H1 (cell line): ENCODE results near the gene TEAD1. TPM values are rescaled to one million over a fixed set of nuclear protein-coding genes. Genes with fewer than 3 reads are reported as not detected.

Source experiments
- CTCF ChIA-PET: fragments of 300-600 bp; sonication (Branson Sonifier 250); formaldehyde crosslinking; loops from one replicate; lab custom pipeline; 2021; ENCODE audit not compliant: partially characterized antibody; lab: Charles Lee
- POLR2A ChIA-PET: fragments of 300-600 bp; sonication (Branson Sonifier 250); formaldehyde crosslinking; loops from one replicate; lab custom pipeline; 2021; ENCODE audit warnings: inconsistent platforms; ENCODE audit not compliant: partially characterized antibody; lab: Charles Lee
- DNase-seq, 2 experiments: peaks; one replicate each; pipeline versions ENCODE4 v3.0.0 to v3.0.0-alpha.2; 2010 to 2022; ENCODE audit warnings: low spot score in 2 of 2, low read depth in 1 of 2, mixed read lengths in 1 of 2
- FAIRE-seq: peaks from 2 replicates; lab custom pipeline; 2011; peaks lifted over from hg19 to GRCh38; lab: Jason Lieb, UNC
- H2AFZ ChIP-seq: 2 replicates; pipeline ENCODE4 v1.8.1; 2012; ENCODE audit warnings: low read length, inconsistent platforms
- H2AK5ac ChIP-seq: 2 replicates; pipeline ENCODE4 v1.6.1; 2013; ENCODE audit warnings: low read depth, low read length
- H2BK120ac ChIP-seq: replicated peaks from 2 replicates; pipeline ENCODE3; 2013; ENCODE audit warnings: low read depth, low read length, inconsistent platforms
- H2BK12ac ChIP-seq: 2 replicates; pipeline ENCODE4 v1.6.1; 2013; ENCODE audit warnings: low read depth, low read length
- H2BK15ac ChIP-seq: 2 replicates; pipeline ENCODE4 v1.6.1; 2013; ENCODE audit warnings: low read length
- H2BK20ac ChIP-seq: 2 replicates; pipeline ENCODE4 v1.6.1; 2013; ENCODE audit warnings: low read length
- H2BK5ac ChIP-seq: 2 replicates; pipeline ENCODE4 v1.6.1; 2013; ENCODE audit warnings: low read depth, low read length
- H3K14ac ChIP-seq: 2 replicates; pipeline ENCODE4 v1.6.1; 2013; ENCODE audit warnings: inconsistent platforms; ENCODE audit not compliant: insufficient read length
- H3K18ac ChIP-seq: 2 replicates; pipeline ENCODE4 v1.6.1; 2013; ENCODE audit warnings: low read length; ENCODE audit errors: extremely low read depth
- H3K23ac ChIP-seq: 2 replicates; pipeline ENCODE4 v1.6.1; 2013; ENCODE audit warnings: inconsistent platforms; ENCODE audit not compliant: insufficient read length
- H3K23me2 ChIP-seq: 2 replicates; pipeline ENCODE4 v1.6.1; 2013; ENCODE audit warnings: low read depth, low read length
- H3K27ac ChIP-seq: 2 replicates; pipeline ENCODE4 v1.6.1; 2011; ENCODE audit warnings: low read depth, low read length, inconsistent platforms
- H3K27me3 ChIP-seq, 4 experiments: replicated peaks in 1 of 4; 1 replicate in 1 of 4; 2 replicates in 3 of 4; pipeline versions ENCODE4 v1.6.1 to v1.8.1; 2011 to 2013; ENCODE audit warnings: low read length in 3 of 4, mild to moderate bottlenecking in 3 of 4, inconsistent platforms in 2 of 4, mixed read lengths in 2 of 4, moderate library complexity in 1 of 4; ENCODE audit not compliant: control insufficient read depth in 3 of 4, insufficient read depth in 3 of 4; ENCODE audit errors: extremely low read depth in 1 of 4
- H3K36me3 ChIP-seq, 4 experiments: 2 replicates each; pipeline versions ENCODE4 v1.6.1 to v1.8.1; 2011 to 2013; ENCODE audit warnings: mild to moderate bottlenecking in 4 of 4, low read length in 3 of 4, moderate library complexity in 2 of 4, control low read depth in 1 of 4, inconsistent platforms in 1 of 4; ENCODE audit not compliant: insufficient read depth in 4 of 4, control insufficient read depth in 2 of 4
- H3K4ac ChIP-seq: replicated peaks from 2 replicates; pipeline ENCODE3; 2013; ENCODE audit warnings: low read length, low read depth, mixed read lengths, inconsistent platforms; ENCODE audit not compliant: insufficient read length
- H3K4me1 ChIP-seq, 4 experiments: replicated peaks in 1 of 4; 1 replicate in 1 of 4; 2 replicates in 3 of 4; pipeline versions ENCODE4 v1.6.1 to v1.8.1; 2011 to 2013; ENCODE audit warnings: low read length in 3 of 4, inconsistent platforms in 2 of 4, mixed read lengths in 1 of 4; ENCODE audit not compliant: insufficient read depth in 4 of 4, control insufficient read depth in 3 of 4
- H3K4me2 ChIP-seq, 2 experiments: 2 replicates each; pipeline versions ENCODE4 v1.6.1 to v1.8.1; 2011 to 2013; ENCODE audit warnings: low read depth in 2 of 2, low read length in 2 of 2, control low read depth in 1 of 2, inconsistent platforms in 1 of 2, mild to moderate bottlenecking in 1 of 2; ENCODE audit not compliant: insufficient read depth in 1 of 2
- H3K4me3 ChIP-seq, 4 experiments: fragments of 200-600, 300-600 bp in 1 of 4; sonication (generic), shearing (Covaris generic), sonication (Bioruptor Twin) in 1 of 4; 2 replicates each; pipeline versions ENCODE4 v1.5.1 to v1.8.1; 2011 to 2016; ENCODE audit warnings: low read length in 4 of 4, low read depth in 3 of 4, control low read depth in 2 of 4, inconsistent platforms in 2 of 4, mild to moderate bottlenecking in 2 of 4, mixed read lengths in 1 of 4, moderate library complexity in 1 of 4; ENCODE audit not compliant: insufficient read depth in 2 of 4; ENCODE audit errors: extremely low read depth in 1 of 4
- H3K56ac ChIP-seq: replicated peaks from 2 replicates; pipeline ENCODE3; 2013; ENCODE audit warnings: low read depth, mild to moderate bottlenecking, mixed read lengths, low read length, inconsistent platforms; ENCODE audit not compliant: insufficient read length
- H3K79me1 ChIP-seq: 2 replicates; pipeline ENCODE4 v1.6.1; 2013; ENCODE audit warnings: low read depth, low read length, control low read depth
- H3K79me2 ChIP-seq, 2 experiments: 2 replicates each; pipeline versions ENCODE4 v1.6.1 to v1.8.1; 2012 to 2013; ENCODE audit warnings: low read length in 2 of 2, mild to moderate bottlenecking in 2 of 2, inconsistent platforms in 1 of 2; ENCODE audit not compliant: insufficient read depth in 2 of 2, control insufficient read depth in 1 of 2
- H3K9ac ChIP-seq, 4 experiments: replicated peaks in 1 of 4; 1 replicate in 1 of 4; 2 replicates in 3 of 4; pipeline versions ENCODE4 v1.6.1 to v1.8.1; 2011 to 2013; ENCODE audit warnings: low read depth in 3 of 4, low read length in 3 of 4, control low read depth in 2 of 4, mild to moderate bottlenecking in 2 of 4, moderate library complexity in 2 of 4, inconsistent platforms in 1 of 4; ENCODE audit errors: extremely low read depth in 1 of 4
- H3K9me3 ChIP-seq, 2 experiments: 2 replicates each; pipeline versions ENCODE4 v1.6.1 to v1.8.1; 2012 to 2013; ENCODE audit warnings: mild to moderate bottlenecking in 2 of 2, moderate library complexity in 2 of 2, control low read depth in 1 of 2, inconsistent platforms in 1 of 2, low read depth in 1 of 2, low read length in 1 of 2, mixed read lengths in 1 of 2; ENCODE audit not compliant: insufficient read depth in 2 of 2
- H4K20me1 ChIP-seq, 2 experiments: replicated peaks in 1 of 2; 2 replicates each; pipeline versions ENCODE3 to v1.8.1; 2011 to 2013; ENCODE audit warnings: inconsistent platforms in 2 of 2, low read length in 2 of 2, mild to moderate bottlenecking in 1 of 2; ENCODE audit not compliant: insufficient read depth in 2 of 2, control insufficient read depth in 1 of 2
- H4K5ac ChIP-seq: 2 replicates; pipeline ENCODE4 v1.6.1; 2013; ENCODE audit warnings: low read length, low read depth, mixed read lengths, inconsistent platforms; ENCODE audit not compliant: insufficient read length
- H4K8ac ChIP-seq: 2 replicates; pipeline ENCODE4 v1.8.0; 2013; ENCODE audit warnings: mild to moderate bottlenecking, moderate library complexity, low read length, inconsistent platforms; ENCODE audit not compliant: insufficient read depth; ENCODE audit errors: extremely low read depth
- H4K91ac ChIP-seq: replicated peaks from 2 replicates; pipeline ENCODE3; 2013; ENCODE audit warnings: low read length, mixed read lengths, inconsistent platforms; ENCODE audit not compliant: insufficient read length
- BACH1 ChIP-seq: IDR thresholded peaks from 2 replicates; pipeline ENCODE4 v1.6.1; 2012; ENCODE audit warnings: low read length, improper control_type of control experiment
- BCL11A ChIP-seq, 2 experiments: IDR thresholded peaks; one replicate each; pipeline ENCODE4 v1.6.1; 2011; ENCODE audit warnings: low read depth in 2 of 2, low read length in 2 of 2, mild to moderate bottlenecking in 2 of 2
- CBX5 ChIP-seq: fragments of 300-800, 300-1000 bp; sonication (generic); IDR thresholded peaks from 2 replicates; pipeline ENCODE4 v1.7.1; 2016; ENCODE audit warnings: antibody characterized with exemption, low read length, low read depth
- CBX8 ChIP-seq: fragments of 300-800, 300-1000 bp; sonication (generic); IDR thresholded peaks from 2 replicates; pipeline ENCODE4 v1.7.1; 2016; ENCODE audit warnings: low read depth, low read length, borderline replicate concordance
- CREB1 ChIP-seq: IDR thresholded peaks from 2 replicates; pipeline ENCODE4 v1.6.1; 2012; ENCODE audit warnings: inconsistent platforms
- CTCF ChIP-seq, 3 experiments: IDR thresholded peaks; 1 replicate in 2 of 3; 2 replicates in 1 of 3; pipeline versions ENCODE4 v1.5.1 to v1.6.1; 2011; ENCODE audit warnings: low read length in 3 of 3, mild to moderate bottlenecking in 3 of 3, inconsistent platforms in 2 of 3, low read depth in 1 of 3, moderate library complexity in 1 of 3; ENCODE audit not compliant: insufficient read depth in 1 of 3; ENCODE audit errors: control extremely low read depth in 1 of 3
- EZH2 ChIP-seq: fragments of 200-600 bp; sonication (generic); IDR thresholded peaks from 2 replicates; pipeline ENCODE4 v1.7.1; 2012; ENCODE audit warnings: low read depth, mild to moderate bottlenecking, moderate library complexity, low read length, inconsistent platforms; ENCODE audit not compliant: severe bottlenecking
- PHF8 ChIP-seq: fragments of 200-600 bp; sonication (generic); conservative IDR thresholded peaks from 2 replicates; pipeline ENCODE4 v1.7.1; 2012; ENCODE audit warnings: low read depth, mild to moderate bottlenecking, inconsistent platforms, low read length, moderate library complexity
- POLR2A ChIP-seq, 2 experiments: IDR thresholded peaks; 1 replicate in 1 of 2; 2 replicates in 1 of 2; pipeline ENCODE4 v1.6.1; 2011; ENCODE audit warnings: low read depth in 2 of 2, low read length in 2 of 2, mild to moderate bottlenecking in 2 of 2; ENCODE audit errors: control extremely low read depth in 1 of 2
- POLR2AphosphoS5 ChIP-seq: IDR thresholded peaks from 2 replicates; pipeline ENCODE4 v1.6.1; 2011; ENCODE audit warnings: low read depth, low read length
- SP4 ChIP-seq: IDR thresholded peaks from 2 replicates; pipeline ENCODE4 v1.6.1; 2012; ENCODE audit warnings: low read length, inconsistent platforms
- SUZ12 ChIP-seq: fragments of 200-600 bp; sonication (generic); IDR thresholded peaks from 2 replicates; pipeline ENCODE4 v1.6.1; 2012; ENCODE audit warnings: mild to moderate bottlenecking, inconsistent platforms, low read length, moderate library complexity, mixed read lengths
- WGBS, 2 experiments: shearing (Covaris generic) in 1 of 2; methylation state at CpG; one replicate each; pipeline versions ENCODE4 v1.1.6 to v1.1.7; 2013 to 2015; ENCODE audit warnings: low lambda C conversion rate in 2 of 2, mixed read lengths in 2 of 2, inconsistent platforms in 1 of 2, low coverage in 1 of 2, missing lambda C conversion rate in 1 of 2; ENCODE audit not compliant: insufficient replicate concordance in 2 of 2, insufficient coverage in 1 of 2, insufficient read length in 1 of 2; ENCODE audit errors: extremely low coverage in 1 of 2, missing lambda C conversion rate in 1 of 2; 5-methylcytosine and 5-hydroxymethylcytosine counted together
- polyA plus RNA-seq, 7 experiments: library from polyadenylated mRNA; depleted of rRNA in 3 of 7; stranded (reverse) in 5 of 7; unstranded in 2 of 7; fragments of >200 nt in 5 of 7; fragments of 200-250 nt in 2 of 7; gene quantifications; 1 replicate in 5 of 7; 2 replicates in 1 of 7; 4 replicates in 1 of 7; pipeline versions ENCODE4 v1.2.1 to v1.2.3, GENCODE V29; 2011 to 2013; ENCODE audit warnings: missing spikeins in 2 of 7, mixed read lengths in 2 of 7
- total RNA-seq: library from RNA; stranded (reverse); fragmentation: NEBNext Ultra II Directional; extraction: Animal tissue kit (Norgen Biotek cat#: 25700); gene quantifications from 2 replicates; pipeline ENCODE4 v1.2.1, GENCODE V29; 2021

Gene TEAD1
- total and polyA plus RNA-seq, 2 of the 8 experiments (the other 6 are each of a cell fraction or from before 2014, with no cell fraction given): 15.6 to 67.4 TPM

- Histone ChIP-seq H3K79me1 (no peaks in the 10 kb centered on the region), H3K23me2 (no peaks in the 10 kb centered on the region), H2AFZ (no peak overlapping the region), H3K79me2 (no peaks in the 10 kb centered on the region), H3K27me3 (no peaks in the 10 kb centered on the region), H2BK5ac (no peak overlapping the region), H2BK12ac (peak overlapping the region; percentile 1; the same call in 1 of the 2 replicates), H3K9me3 (no peaks in the 10 kb centered on the region; a peak in 1 of 4 replicates), H3K9ac (no peak overlapping the region), H2BK15ac (no peak overlapping the region), H4K8ac (no peak overlapping the region), H3K4me1 (no peaks in the 10 kb centered on the region; a peak in 1 of 7 replicates), H2AK5ac (no peak overlapping the region), H3K27ac (no peak overlapping the region), H2BK120ac (no peak overlapping the region), H3K14ac (no peak overlapping the region), H3K4me2 (no peak overlapping the region), H3K56ac (no peak overlapping the region), H2BK20ac (0 out of 2 replicates have a peak overlapping the region, but pooled peaks have one; percentile 27), H3K36me3 (no peaks in the 10 kb centered on the region), H3K4ac (no peak overlapping the region), H4K91ac (no peak overlapping the region), H4K5ac (no peak overlapping the region), H3K18ac (no peak overlapping the region), H3K23ac (no peak overlapping the region), H4K20me1 (no peaks in the 10 kb centered on the region), H3K4me3 (no peak overlapping the region)
- ChIA-PET POLR2A (no interaction called here), CTCF (no interaction called here)
- FAIRE-seq (no peak), DNase-seq (no peak)
- 89% methylated on average over 13 of the region's 13 CpGs; no CpG with 5 or more reads in 1 of the 2 experiments for WGBS, 2 experiments
- TF ChIP-seq PHF8: no peak
- no peak for TF ChIP-seq CREB1
- TF ChIP-seq BACH1: no peak
- no peak for TF ChIP-seq BCL11A (IDR thresholded peaks at IDR 0.05; ENCODE audit: low read depth in 2 of 2, low read length in 2 of 2)
- TF ChIP-seq POLR2A (IDR thresholded peaks at IDR 0.05; ENCODE audit: control extremely low read depth in 1 of 2, low read depth in 2 of 2, low read length in 2 of 2): no peak
- TF ChIP-seq POLR2AphosphoS5: no peak
- no peak for TF ChIP-seq EZH2
- no peak for TF ChIP-seq CBX5
- TF ChIP-seq SUZ12: no peak
- no peak for TF ChIP-seq CTCF (IDR thresholded peaks at IDR 0.05; ENCODE audit: control extremely low read depth in 1 of 3, insufficient read depth in 1 of 3, low read depth in 1 of 3, low read length in 3 of 3)
- no peak for TF ChIP-seq CBX8
- TF ChIP-seq SP4: no peak
Observed at GRCh38 chr11:12989428-12990161, 315.4 kb downstream of the TEAD1 start.
